Measurements from ENCODE around the gene ATP8B1. TPM values are rescaled to one million over a fixed set of nuclear protein-coding genes. Genes with fewer than 3 reads are reported as not detected.
A peak's percentile ranks its signal among the peaks of the same experiment; 100 is the strongest.

ATP8B1 gene
- total RNA-seq, 4 donors from 2014 or later, result 120 to 321 (median 252) TPM

GRCh38 chr18:57733861-57734260 is 69.3 kb downstream of the ATP8B1 start:
- 96 to 97% methylated on average over 3 of the region's 3 CpGs for WGBS, 2 donors (ENCODE audit: low coverage in 1 of 2)
- in situ Hi-C loops (cut with MboI; ENCODE audit: low pct_ligation_motif_present in 1 of 4, low pct_unique_long_range_greater_than_20kb in 1 of 4, low sequenced_read_pairs in 3 of 4), result loop anchor here in 1 of 4 donors (25.0 kb wide), 2 partner anchors 97 to 103 kb away; no protein-coding TSS in a partner anchor

GRCh38 chr18:57730146-57730545 is 73.0 kb downstream of the ATP8B1 start:
- intact Hi-C loops (cut with DNase I; ENCODE audit: low total_unique reads) (no loop called here), in situ Hi-C loops (cut with MboI; ENCODE audit: low pct_ligation_motif_present in 1 of 4, low pct_unique_long_range_greater_than_20kb in 1 of 4, low sequenced_read_pairs in 3 of 4) (loop anchor here in 1 of 4 donors (25.0 kb wide), 2 partner anchors 93 to 107 kb away; no protein-coding TSS in a partner anchor)
- no peak for DNase-seq
- Histone ChIP-seq H3K4me1 (peaks cover 0 to 21% (median 5%) of the 10 kb centered on the region in 4 donors), H3K27ac (peak overlapping the region; percentile 39 to 69 (median 49)), H3K36me3 (peaks cover 0 to 22% (median 10%) of the 10 kb centered on the region in 4 donors), H3K27me3 (no peaks in the 10 kb centered on the region), H3K4me3 (no peak overlapping the region), H3K9me3 (peaks cover 0 to 2% of the 10 kb centered on the region in 2 donors)
- WGBS, 2 donors (ENCODE audit: low coverage in 1 of 2), result 71 to 75% methylated on average over 5 of the region's 5 CpGs
- TF ChIP-seq EP300 (IDR thresholded peaks at IDR 0.05; ENCODE audit: low read depth) (no peak), CTCF (IDR thresholded peaks at IDR 0.05) (no peak), POLR2A (IDR thresholded peaks at IDR 0.05) (no peak), POLR2AphosphoS5 (IDR thresholded peaks at IDR 0.05) (no peak)

More at GRCh38 chr18:57733861-57734260, 69.3 kb downstream of the ATP8B1 start:
- no peak for DNase-seq
- Histone ChIP-seq H3K9me3 (no peaks in the 10 kb centered on the region), H3K27ac (no peak overlapping the region), H3K4me1 (peaks cover 0 to 31% (median 19%) of the 10 kb centered on the region in 4 donors), H3K27me3 (no peaks in the 10 kb centered on the region), H3K36me3 (no peaks in the 10 kb centered on the region), H3K4me3 (no peak overlapping the region)
- TF ChIP-seq POLR2A (IDR thresholded peaks at IDR 0.05), result no peak
- TF ChIP-seq POLR2AphosphoS5 (IDR thresholded peaks at IDR 0.05), result no peak
- no peak for TF ChIP-seq EP300 (IDR thresholded peaks at IDR 0.05; ENCODE audit: low read depth)
- TF ChIP-seq CTCF (IDR thresholded peaks at IDR 0.05), result no peak
- intact Hi-C loops (cut with DNase I; ENCODE audit: low total_unique reads), result no loop called here

- intact Hi-C loops (cut with DNase I; ENCODE audit: low total_unique reads), result no loop called here
Measured at GRCh38 chr18:57728941-57729511, 74.1 kb downstream of the ATP8B1 start.

More at GRCh38 chr18:57728941-57729511, 74.1 kb downstream of the ATP8B1 start:
- peak overlapping the region; percentile 43 to 77 (median 68) for H3K27ac ChIP-seq
- H3K27me3 ChIP-seq, result no peaks in the 10 kb centered on the region
- H3K9me3 ChIP-seq, result peaks cover 0 to 2% of the 10 kb centered on the region in 2 donors
- peaks cover 0 to 21% (median 5%) of the 10 kb centered on the region in 4 donors for H3K4me1 ChIP-seq
- no peak overlapping the region for H3K4me3 ChIP-seq
- WGBS, 2 donors (ENCODE audit: low coverage in 1 of 2), result 52 to 57% methylated on average over 1 to 11 of the region's 11 CpGs
- peaks cover 0 to 23% (median 10%) of the 10 kb centered on the region in 4 donors for H3K36me3 ChIP-seq
- in situ Hi-C loops (cut with MboI; ENCODE audit: low pct_ligation_motif_present in 1 of 4, low pct_unique_long_range_greater_than_20kb in 1 of 4, low sequenced_read_pairs in 3 of 4), result loop anchor here in 1 of 4 donors (25.0 kb wide), 2 partner anchors 92 to 108 kb away; no protein-coding TSS in a partner anchor
- TF ChIP-seq POLR2AphosphoS5 (IDR thresholded peaks at IDR 0.05) (peak in 1 of 3 donors; percentile 31), CTCF (IDR thresholded peaks at IDR 0.05) (no peak)
- no peak for DNase-seq

Data from transverse colon (tissue), 4 donors.